HEK293 (cell line): ENCODE data around the gene JAM2.

Source experiments
- CTCF ChIP-seq: fragments of 450-650 bp; formaldehyde crosslinking; IDR thresholded peaks from 2 replicates; pipeline ENCODE4 v1.5.1; 2016; ENCODE audit warnings: missing biosample characterization, missing genetic modification characterization
- GLIS1 ChIP-seq: fragments of 450-650 bp; formaldehyde crosslinking; IDR thresholded peaks from 2 replicates; pipeline ENCODE4 v1.5.1; 2016; ENCODE audit warnings: missing biosample characterization, missing genetic modification characterization
- PRDM2 ChIP-seq: fragments of 450-650 bp; formaldehyde crosslinking; IDR thresholded peaks from 2 replicates; pipeline ENCODE4 v1.5.1; 2016; ENCODE audit warnings: missing biosample characterization, missing genetic modification characterization, borderline replicate concordance
- SCRT1 ChIP-seq: fragments of 450-650 bp; formaldehyde crosslinking; IDR thresholded peaks from 2 replicates; pipeline ENCODE4 v1.5.1; 2016; ENCODE audit warnings: missing biosample characterization, missing genetic modification characterization, borderline replicate concordance
- SP7 ChIP-seq: fragments of 450-650 bp; formaldehyde crosslinking; IDR thresholded peaks from 2 replicates; pipeline ENCODE4 v1.5.1; 2016; ENCODE audit warnings: missing biosample characterization, missing genetic modification characterization
- WT1 ChIP-seq: fragments of 450-650 bp; formaldehyde crosslinking; IDR thresholded peaks from 2 replicates; pipeline ENCODE4 v1.5.1; 2016; ENCODE audit warnings: missing biosample characterization, missing genetic modification characterization
- YY1 ChIP-seq: fragments of 450-650 bp; formaldehyde crosslinking; IDR thresholded peaks from 2 replicates; pipeline ENCODE4 v1.5.1; 2018; ENCODE audit warnings: missing biosample characterization, missing genetic modification characterization
- ZBTB21 ChIP-seq: fragments of 450-650 bp; formaldehyde crosslinking; IDR thresholded peaks from 2 replicates; pipeline ENCODE4 v1.5.1; 2017; ENCODE audit warnings: missing biosample characterization, missing genetic modification characterization
- ZNF132 ChIP-seq: fragments of 450-650 bp; formaldehyde crosslinking; IDR thresholded peaks from 2 replicates; pipeline ENCODE4 v1.5.1; 2017; ENCODE audit warnings: missing biosample characterization, missing genetic modification characterization, borderline replicate concordance
- ZNF16 ChIP-seq: fragments of 450-650 bp; formaldehyde crosslinking; IDR thresholded peaks from 2 replicates; pipeline ENCODE4 v1.5.1; 2016; ENCODE audit warnings: low read depth, missing biosample characterization, missing genetic modification characterization
- ZNF23 ChIP-seq: fragments of 450-650 bp; formaldehyde crosslinking; IDR thresholded peaks from 2 replicates; pipeline ENCODE4 v1.5.1; 2016; ENCODE audit warnings: missing biosample characterization, missing genetic modification characterization, borderline replicate concordance
- ZNF24 ChIP-seq: fragments of 450-650 bp; formaldehyde crosslinking; IDR thresholded peaks from 2 replicates; pipeline ENCODE4 v1.5.1; 2016; ENCODE audit warnings: missing biosample characterization, missing genetic modification characterization
- ZNF280D ChIP-seq: fragments of 450-650 bp; formaldehyde crosslinking; IDR thresholded peaks from 2 replicates; pipeline ENCODE4 v1.5.1; 2016; ENCODE audit warnings: missing biosample characterization, missing genetic modification characterization
- ZNF341 ChIP-seq: fragments of 450-650 bp; formaldehyde crosslinking; IDR thresholded peaks from 2 replicates; pipeline ENCODE4; 2016; ENCODE audit warnings: low read depth, missing biosample characterization, missing genetic modification characterization
- ZNF449 ChIP-seq: fragments of 450-650 bp; formaldehyde crosslinking; IDR thresholded peaks from 2 replicates; pipeline ENCODE4 v1.5.1; 2017; ENCODE audit warnings: missing biosample characterization, mild to moderate bottlenecking, missing genetic modification characterization, moderate library complexity
- ZNF513 ChIP-seq: fragments of 450-650 bp; IDR thresholded peaks from 2 replicates; pipeline ENCODE4 v1.5.1; 2018; ENCODE audit warnings: missing biosample characterization, missing genetic modification characterization
- ZNF561 ChIP-seq: fragments of 450-650 bp; IDR thresholded peaks from 2 replicates; pipeline ENCODE4 v1.5.1; 2018; ENCODE audit warnings: missing biosample characterization, missing genetic modification characterization, borderline replicate concordance
- ZNF571 ChIP-seq: fragments of 450-650 bp; formaldehyde crosslinking; IDR thresholded peaks from 2 replicates; pipeline ENCODE4 v1.5.0; 2017; ENCODE audit warnings: missing biosample characterization, missing genetic modification characterization
- ZNF580 ChIP-seq: fragments of 450-650 bp; formaldehyde crosslinking; IDR thresholded peaks from 2 replicates; pipeline ENCODE4 v1.5.1; 2016; ENCODE audit warnings: missing biosample characterization, missing genetic modification characterization
- ZNF626 ChIP-seq: fragments of 450-650 bp; sonication (Bioruptor Pico); formaldehyde crosslinking; IDR thresholded peaks from 2 replicates; pipeline ENCODE4 v1.5.1; 2018; ENCODE audit warnings: missing biosample characterization, missing genetic modification characterization, inconsistent platforms
- ZNF629 ChIP-seq: fragments of 450-650 bp; formaldehyde crosslinking; IDR thresholded peaks from 2 replicates; pipeline ENCODE4 v1.5.1; 2017; ENCODE audit warnings: missing biosample characterization, missing genetic modification characterization
- ZNF664 ChIP-seq: fragments of 450-650 bp; formaldehyde crosslinking; IDR thresholded peaks from 2 replicates; pipeline ENCODE4 v1.5.1; 2016; ENCODE audit warnings: missing biosample characterization, missing genetic modification characterization
- ZNF830 ChIP-seq: fragments of 450-650 bp; IDR thresholded peaks from 2 replicates; pipeline ENCODE4 v1.5.0; 2018; ENCODE audit warnings: missing biosample characterization, missing genetic modification characterization, low read depth, mild to moderate bottlenecking, moderate library complexity

Gene JAM2

GRCh38 chr21:25607151-25608043 lies 31.7 kb upstream of the JAM2 start, which contains the start of gene MRPL39 (continued):
- no peak for TF ChIP-seq ZNF626 (tag by site-specific recombination)
- peak; percentile 76; the same call in 1 of the 2 replicates for TF ChIP-seq ZNF280D
- TF ChIP-seq ZBTB21 (tag by site-specific recombination) = peak; percentile 62
- TF ChIP-seq SCRT1 (tag by site-specific recombination) = peak; percentile 69
- peak; percentile 97 for TF ChIP-seq YY1 (tag by site-specific recombination)
- TF ChIP-seq ZNF132 (tag by site-specific recombination) = no peak
- TF ChIP-seq ZNF629 (tag by site-specific recombination) = peak; percentile 77
- TF ChIP-seq ZNF341 (tag by site-specific recombination) = no peak
- TF ChIP-seq ZNF561 (tag by site-specific recombination) = peak; percentile 95
- TF ChIP-seq ZNF449 (tag by site-specific recombination) = peak; percentile 20; the same call in 1 of the 2 replicates
- TF ChIP-seq ZNF571 (tag by site-specific recombination) = no peak
- peak; percentile 86; the same call in 1 of the 2 replicates for TF ChIP-seq PRDM2 (tag by site-specific recombination)
- peak; percentile 98 for TF ChIP-seq CTCF
- peak; percentile 93 for TF ChIP-seq ZNF580 (tag by site-specific recombination)
- TF ChIP-seq ZNF23 (tag by site-specific recombination) = 0 out of 2 replicates have a peak, but pooled peaks have one; percentile 20
- TF ChIP-seq ZNF664 = peak; percentile 62; the same call in 1 of the 2 replicates
- TF ChIP-seq ZNF830 (tag by site-specific recombination) = no peak
- peak; percentile 94 for TF ChIP-seq ZNF24 (tag by site-specific recombination)
- peak; percentile 64 for TF ChIP-seq GLIS1 (tag by site-specific recombination)
- 0 out of 2 replicates have a peak, but pooled peaks have one; percentile 43 for TF ChIP-seq WT1
- peak; percentile 95 for TF ChIP-seq SP7 (tag by site-specific recombination)
- no peak for TF ChIP-seq ZNF16 (tag by site-specific recombination)
- no peak for TF ChIP-seq ZNF513 (tag by site-specific recombination)
